Subcutaneous preadipocyte (primary cell): Measurements from ENCODE around the gene ITGB3. TPM values are rescaled to one million over a fixed set of nuclear protein-coding genes. Genes with fewer than 3 reads are reported as not detected.

Experiments
- small RNA-seq: library from RNA; depleted of rRNA; stranded (forward); fragments of <200 nt; gene quantifications from one replicate; pipeline ENCODE3, GENCODE V24; 2012
- total RNA-seq: library from RNA; depleted of rRNA; stranded (reverse); fragments of >200 nt; gene quantifications from 2 replicates; pipeline ENCODE4 v1.2.3, GENCODE V29; 2012

ITGB3 gene
- 104 and 115 TPM in 2 replicates for total RNA-seq

GRCh38 chr17:47253541-47254402 lies at the start of gene ITGB3:
Gene ITGB3, plus strand, starts transcription at chr17:47253827. Its CDS starts 35 bp downstream, at chr17:47253862.

GRCh38 chr17:47208744-47209488 lies 44.7 kb upstream of the ITGB3 start, which contains the start of gene MYL4:
Gene MYL4, plus strand, starts transcription at chr17:47209348. Its CDS starts 75 bp downstream, at chr17:47209423.

GRCh38 chr17:47323382-47324223 lies 70.0 kb downstream of the ITGB3 start, which contains the start of gene EFCAB13:
Gene EFCAB13, plus strand, starts transcription at chr17:47323955. Its CDS starts 4,399 bp downstream, at chr17:47328354.

Small RNA genes lying within 50 kb of the gene (small RNA-seq; reads per million reads assigned to genes)
- not detected for gene RNU7-186P

Other genes starting within 250 kb of the ITGB3 start
- 91.1 and 114 TPM in 2 replicates for gene CDC27, start 64.5 kb upstream of the ITGB3 start, total RNA-seq
- not detected in 2 replicates for gene MYL4, start 44.5 kb upstream of the ITGB3 start, total RNA-seq
- 4.1 and 4.8 TPM in 2 replicates for gene EFCAB13, start 70.1 kb downstream of the ITGB3 start, total RNA-seq